AG04449 (cell line): ENCODE results near the gene SDCCAG8.

Experiments
- CTCF ChIA-PET: fragments of 350-600 bp; formaldehyde crosslinking; extraction: SDS; loops from one replicate; lab custom pipeline; 2021; ENCODE audit warnings: antibody characterized with exemption; lab: Yijun Ruan, JAX
- POLR2A ChIA-PET: fragments of 400-600, 350-600 bp; formaldehyde crosslinking; extraction: SDS; loops from one replicate; lab custom pipeline; 2020; ENCODE audit warnings: antibody characterized with exemption, inconsistent platforms; lab: Yijun Ruan, JAX
- DNase-seq: peaks from one replicate; pipeline ENCODE4 v3.0.0-alpha.2; 2010; ENCODE audit warnings: low read depth, low spot score
- H3K4me3 ChIP-seq: 2 replicates; pipeline ENCODE4 v1.5.1; 2011; ENCODE audit warnings: low read depth, mild to moderate bottlenecking, control low read depth, low read length
- TF ChIP-seq, protein P1 (sequence below): IDR thresholded peaks from one replicate; pipeline ENCODE4 v1.5.1; 2011; ENCODE audit warnings: mild to moderate bottlenecking, moderate library complexity, low read length, control low read depth, inconsistent platforms; ENCODE audit not compliant: insufficient read depth; ENCODE audit errors: missing control alignments

Gene SDCCAG8

GRCh38 chr1:243281672-243282071 is 25.8 kb downstream of the SDCCAG8 start:
- POLR2A ChIA-PET = no interaction called here
- CTCF ChIA-PET = no interaction called here
- no peak for DNase-seq
- no peak overlapping the region for H3K4me3 ChIP-seq
- TF ChIP-seq, protein P1, sequence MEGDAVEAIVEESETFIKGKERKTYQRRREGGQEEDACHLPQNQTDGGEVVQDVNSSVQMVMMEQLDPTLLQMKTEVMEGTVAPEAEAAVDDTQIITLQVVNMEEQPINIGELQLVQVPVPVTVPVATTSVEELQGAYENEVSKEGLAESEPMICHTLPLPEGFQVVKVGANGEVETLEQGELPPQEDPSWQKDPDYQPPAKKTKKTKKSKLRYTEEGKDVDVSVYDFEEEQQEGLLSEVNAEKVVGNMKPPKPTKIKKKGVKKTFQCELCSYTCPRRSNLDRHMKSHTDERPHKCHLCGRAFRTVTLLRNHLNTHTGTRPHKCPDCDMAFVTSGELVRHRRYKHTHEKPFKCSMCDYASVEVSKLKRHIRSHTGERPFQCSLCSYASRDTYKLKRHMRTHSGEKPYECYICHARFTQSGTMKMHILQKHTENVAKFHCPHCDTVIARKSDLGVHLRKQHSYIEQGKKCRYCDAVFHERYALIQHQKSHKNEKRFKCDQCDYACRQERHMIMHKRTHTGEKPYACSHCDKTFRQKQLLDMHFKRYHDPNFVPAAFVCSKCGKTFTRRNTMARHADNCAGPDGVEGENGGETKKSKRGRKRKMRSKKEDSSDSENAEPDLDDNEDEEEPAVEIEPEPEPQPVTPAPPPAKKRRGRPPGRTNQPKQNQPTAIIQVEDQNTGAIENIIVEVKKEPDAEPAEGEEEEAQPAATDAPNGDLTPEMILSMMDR = no peak

GRCh38 chr1:243286409-243287122 is 30.7 kb downstream of the SDCCAG8 start:
- TF ChIP-seq, protein P1 = no peak
- CTCF ChIA-PET = interaction anchor here (0.9 kb wide), 1 partner anchor 10 kb away, joined by 3 read pairs; no protein-coding TSS in a partner anchor
- POLR2A ChIA-PET = interaction anchor here (0.7 to 1.1 kb wide), 3 partner anchors 14 to 67 kb away, joined by 3 to 4 read pairs (median 3); no protein-coding TSS in a partner anchor
- DNase-seq = no peak
- no peak overlapping the region for H3K4me3 ChIP-seq

DNA sequence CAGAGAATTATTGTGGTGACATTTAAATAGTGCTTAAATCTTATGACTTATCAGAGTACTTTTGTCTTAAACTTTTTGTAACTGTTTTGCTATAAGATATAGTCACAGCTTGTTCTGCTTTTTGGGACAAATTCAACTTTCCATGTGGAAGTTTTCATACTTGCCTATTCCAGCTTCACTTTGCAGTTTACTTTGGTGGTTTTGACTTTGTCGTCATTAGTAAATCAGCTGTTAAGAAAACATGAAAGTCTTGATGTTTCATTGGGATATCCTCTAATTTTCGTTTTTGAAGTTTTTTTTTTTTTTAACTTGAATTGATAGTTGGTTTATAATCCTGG is 31.3 kb downstream of the SDCCAG8 start:
- H3K4me3 ChIP-seq = no peak overlapping the region
- DNase-seq = no peak
- ChIA-PET POLR2A (interaction anchor here (0.7 to 1.1 kb wide), 3 partner anchors 15 to 67 kb away, joined by 3 to 4 read pairs (median 3); no protein-coding TSS in a partner anchor), CTCF (interaction anchor here (0.9 kb wide), 1 partner anchor 9 kb away, joined by 3 read pairs; no protein-coding TSS in a partner anchor)
- TF ChIP-seq, protein P1 = no peak

- H3K4me3 ChIP-seq = no peak overlapping the region
- CTCF ChIA-PET = interaction anchor here (0.9 kb wide), 1 partner anchor 9 kb away, joined by 3 read pairs; no protein-coding TSS in a partner anchor
- POLR2A ChIA-PET = interaction anchor here (1.0 to 1.1 kb wide), 2 partner anchors 15 to 23 kb away, joined by 3 to 4 read pairs; no protein-coding TSS in a partner anchor
- TF ChIP-seq, protein P1 = no peak
- peak; percentile 41 for DNase-seq
Observed at GRCh38 chr1:243287652-243288051, 31.8 kb downstream of the SDCCAG8 start.

DNA sequence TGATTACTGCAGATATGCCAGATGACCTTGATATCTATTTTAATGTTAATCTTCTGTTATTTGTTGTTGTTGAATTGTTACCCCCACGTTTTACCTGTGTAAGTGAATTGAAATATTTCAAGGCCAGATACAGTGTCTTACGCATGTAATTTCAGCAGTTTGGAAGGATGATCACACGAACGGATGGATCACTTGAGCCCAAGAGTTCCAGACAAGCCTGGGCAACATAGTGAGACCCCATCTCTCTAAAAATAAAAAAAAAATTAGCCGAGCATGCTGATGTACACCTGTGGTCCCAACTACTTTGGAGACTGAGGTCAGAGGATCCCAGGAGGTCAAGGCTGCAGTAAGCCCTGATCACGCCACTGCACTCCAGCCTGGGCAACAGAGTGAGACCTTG is 32.2 kb downstream of the SDCCAG8 start:
- no peak overlapping the region for H3K4me3 ChIP-seq
- TF ChIP-seq, protein P1 = no peak
- ChIA-PET POLR2A (interaction anchor here (1.1 kb wide), 1 partner anchor 23 kb away, joined by 3 read pairs; no protein-coding TSS in a partner anchor), CTCF (no interaction called here)
- DNase-seq = no peak

GRCh38 chr1:243291292-243291691 is 35.5 kb downstream of the SDCCAG8 start:
- no peak overlapping the region for H3K4me3 ChIP-seq
- CTCF ChIA-PET = no interaction called here
- POLR2A ChIA-PET = no interaction called here
- no peak for DNase-seq
- TF ChIP-seq, protein P1 = no peak
